Thymus (tissue), 11 donors: ENCODE measurements around the gene CACNA2D3. TPM values are rescaled to one million over a fixed set of nuclear protein-coding genes. Genes with fewer than 3 reads are reported as not detected.

Experiments used
- DNase-seq, 9 donors: peaks; one replicate each; pipeline ENCODE4 v3.0.0-alpha.2; 2013; ENCODE audit warnings: low spot score in 9 of 9, low read depth in 6 of 9, missing footprints in 1 of 9
- H3K27ac ChIP-seq, 2 donors: one replicate each; pipeline ENCODE4 v1.5.1; 2013; ENCODE audit warnings: control low read depth in 1 of 2, low read depth in 1 of 2, low read length in 1 of 2, mild to moderate bottlenecking in 1 of 2, moderate library complexity in 1 of 2
- H3K27me3 ChIP-seq, 2 donors: one replicate each; pipeline ENCODE4 v1.5.1; 2013; ENCODE audit warnings: low read length in 1 of 2; ENCODE audit not compliant: control insufficient read depth in 2 of 2, insufficient read depth in 1 of 2
- H3K36me3 ChIP-seq, 2 donors: one replicate each; pipeline ENCODE4 v1.5.1; 2013; ENCODE audit warnings: low read length in 1 of 2, mild to moderate bottlenecking in 1 of 2, moderate library complexity in 1 of 2; ENCODE audit not compliant: control insufficient read depth in 2 of 2, insufficient read depth in 2 of 2
- H3K4me1 ChIP-seq, 2 donors: one replicate each; pipeline ENCODE4 v1.5.1; 2013; ENCODE audit warnings: low read length in 2 of 2; ENCODE audit not compliant: control insufficient read depth in 2 of 2, insufficient read depth in 2 of 2
- H3K4me3 ChIP-seq, 2 donors: one replicate each; pipeline ENCODE4 v1.5.1; 2013; ENCODE audit warnings: low read length in 2 of 2, control low read depth in 1 of 2, mild to moderate bottlenecking in 1 of 2
- H3K9me3 ChIP-seq, 2 donors: one replicate each; pipeline ENCODE4 v1.5.1; 2013; ENCODE audit warnings: low read length in 1 of 2, mild to moderate bottlenecking in 1 of 2; ENCODE audit not compliant: control insufficient read depth in 2 of 2, insufficient read depth in 1 of 2
- WGBS: extraction: QIAGEN DNeasy Blood & Tissue Kit; methylation state at CpG from one replicate; pipeline ENCODE4 v1.1.7; 2013; 5-methylcytosine and 5-hydroxymethylcytosine counted together
- polyA plus RNA-seq: library from polyadenylated mRNA; stranded (reverse); fragments of 200-250 nt; gene quantifications from one replicate; pipeline ENCODE4 v1.2.3, GENCODE V29; 2013
- total RNA-seq: library from RNA; stranded (reverse); fragments of 120-200 nt; gene quantifications from one replicate; pipeline ENCODE4 v1.2.4, GENCODE V29; 2013
- donor health status: healthy.

CACNA2D3 gene
- total and polyA plus RNA-seq, 2 donors: 1.8 to 2.1 TPM

GRCh38 chr3:54877730-54878129, 755.4 kb downstream of the CACNA2D3 start:
- H3K4me3 ChIP-seq: no peak overlapping the region
- H3K27ac ChIP-seq: no peak overlapping the region
- no peaks in the 10 kb centered on the region for H3K36me3 ChIP-seq
- no peak for DNase-seq
- no peaks in the 10 kb centered on the region for H3K9me3 ChIP-seq
- 93% methylated on average over 4 of the region's 4 CpGs for WGBS
- no peaks in the 10 kb centered on the region for H3K27me3 ChIP-seq
- H3K4me1 ChIP-seq: no peaks in the 10 kb centered on the region

- no peaks in the 10 kb centered on the region for H3K27me3 ChIP-seq
- H3K9me3 ChIP-seq: no peaks in the 10 kb centered on the region
- H3K36me3 ChIP-seq: no peaks in the 10 kb centered on the region
- no peaks in the 10 kb centered on the region for H3K4me1 ChIP-seq
- WGBS: 79% methylated on average over 7 of the region's 7 CpGs
- DNase-seq: no peak
- H3K4me3 ChIP-seq: no peak overlapping the region
- no peak overlapping the region for H3K27ac ChIP-seq
These were observed 755.8 kb downstream of the CACNA2D3 start for GRCh38 chr3:54878145-54878544.

- Histone ChIP-seq H3K27ac (no peak overlapping the region), H3K4me1 (no peaks in the 10 kb centered on the region), H3K36me3 (no peaks in the 10 kb centered on the region), H3K9me3 (no peaks in the 10 kb centered on the region), H3K27me3 (no peaks in the 10 kb centered on the region), H3K4me3 (no peak overlapping the region)
- WGBS: 42% methylated on average over 3 of the region's 3 CpGs
- no peak for DNase-seq
These were observed 759.9 kb downstream of the CACNA2D3 start for GRCh38 chr3:54882129-54882833.

GRCh38 chr3:54888162-54888561, 765.8 kb downstream of the CACNA2D3 start:
- WGBS: 95% methylated on average over 9 of the region's 9 CpGs
- no peaks in the 10 kb centered on the region for H3K4me1 ChIP-seq
- H3K9me3 ChIP-seq: no peaks in the 10 kb centered on the region
- H3K27me3 ChIP-seq: no peaks in the 10 kb centered on the region
- no peak overlapping the region for H3K27ac ChIP-seq
- H3K36me3 ChIP-seq: no peaks in the 10 kb centered on the region
- no peak overlapping the region for H3K4me3 ChIP-seq
- DNase-seq: no peak

- Histone ChIP-seq H3K27ac (no peak overlapping the region), H3K9me3 (no peaks in the 10 kb centered on the region), H3K36me3 (no peaks in the 10 kb centered on the region), H3K4me3 (no peak overlapping the region), H3K4me1 (no peaks in the 10 kb centered on the region), H3K27me3 (no peaks in the 10 kb centered on the region)
- WGBS: 98% methylated on average over 1 of the region's 1 CpG
- no peak for DNase-seq
These were observed 766.5 kb downstream of the CACNA2D3 start for GRCh38 chr3:54888873-54889272.

- no peak overlapping the region for H3K4me3 ChIP-seq
- H3K27ac ChIP-seq: no peak overlapping the region
- H3K9me3 ChIP-seq: no peaks in the 10 kb centered on the region
- no peak for DNase-seq
- H3K36me3 ChIP-seq: no peaks in the 10 kb centered on the region
- WGBS: 86% methylated on average over 3 of the region's 3 CpGs
- no peaks in the 10 kb centered on the region for H3K27me3 ChIP-seq
- H3K4me1 ChIP-seq: no peaks in the 10 kb centered on the region
These were observed 767.4 kb downstream of the CACNA2D3 start for GRCh38 chr3:54889731-54890130.

GRCh38 chr3:54891540-54891897, 769.2 kb downstream of the CACNA2D3 start:
- 68% methylated on average over 5 of the region's 5 CpGs for WGBS
- peak overlapping the region in 1 of 2 donors; percentile 49 for H3K27ac ChIP-seq
- H3K9me3 ChIP-seq: no peaks in the 10 kb centered on the region
- no peaks in the 10 kb centered on the region for H3K36me3 ChIP-seq
- peak in 3 of 9 donors; percentile 4 to 21 (median 6) for DNase-seq
- no peak overlapping the region for H3K4me3 ChIP-seq
- H3K27me3 ChIP-seq: no peaks in the 10 kb centered on the region
- H3K4me1 ChIP-seq: no peaks in the 10 kb centered on the region

- Histone ChIP-seq H3K4me1 (no peaks in the 10 kb centered on the region), H3K27ac (no peak overlapping the region), H3K36me3 (no peaks in the 10 kb centered on the region), H3K27me3 (no peaks in the 10 kb centered on the region), H3K4me3 (no peak overlapping the region), H3K9me3 (no peaks in the 10 kb centered on the region)
- 59% methylated on average over 2 of the region's 2 CpGs for WGBS
- no peak for DNase-seq
These were observed 769.8 kb downstream of the CACNA2D3 start for GRCh38 chr3:54892168-54892567.

- H3K4me3 ChIP-seq: no peak overlapping the region
- no peaks in the 10 kb centered on the region for H3K27me3 ChIP-seq
- 99% methylated on average over 4 of the region's 4 CpGs for WGBS
- H3K36me3 ChIP-seq: no peaks in the 10 kb centered on the region
- no peaks in the 10 kb centered on the region for H3K9me3 ChIP-seq
- H3K4me1 ChIP-seq: no peaks in the 10 kb centered on the region
- H3K27ac ChIP-seq: no peak overlapping the region
- DNase-seq: no peak
These were observed 773.3 kb downstream of the CACNA2D3 start for GRCh38 chr3:54895613-54896012.
